Epithelial cell of proximal tubule (primary cell): ENCODE measurements around the gene ADPRS. TPM values are rescaled to one million over a fixed set of nuclear protein-coding genes. Genes with fewer than 3 reads are reported as not detected.

Experiments
- DNase-seq: peaks from one replicate; pipeline ENCODE4 v3.0.0-alpha.2; 2011; ENCODE audit warnings: low read depth
- H3K4me3 ChIP-seq: 2 replicates; pipeline ENCODE4 v1.5.1; 2011; ENCODE audit warnings: low read depth, mild to moderate bottlenecking, low read length
- total RNA-seq: library from RNA; depleted of rRNA; stranded (reverse); fragments of >200 nt; gene quantifications from 2 replicates; pipeline ENCODE4 v1.2.3, GENCODE V29; 2015
- TF ChIP-seq, protein P1 (sequence below): conservative IDR thresholded peaks from 2 replicates; pipeline ENCODE4 v1.5.1; 2012; ENCODE audit warnings: low read depth, mild to moderate bottlenecking, low read length

The ADPRS gene
- total RNA-seq, 1 donor from 2014 or later: 92.2 TPM

DNA sequence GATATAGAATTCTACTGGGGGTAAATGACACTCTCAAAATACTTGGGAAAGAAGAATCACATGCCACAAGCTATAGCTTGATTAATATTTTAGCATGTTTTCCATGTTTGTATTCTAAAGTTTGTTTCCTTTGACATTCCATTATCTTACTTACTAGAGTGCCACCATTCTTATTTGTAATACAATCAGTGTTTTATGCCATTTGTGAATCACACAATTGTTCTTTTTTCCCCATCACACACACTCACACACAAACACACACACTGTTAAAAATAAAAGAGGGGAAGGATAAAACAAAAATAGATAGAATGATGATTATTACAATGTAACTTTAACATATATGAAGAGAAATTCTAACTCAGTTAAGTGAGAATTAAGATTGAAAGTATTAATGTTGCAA lies 20.8 kb upstream of the ADPRS start:
- no peak for DNase-seq
- TF ChIP-seq, protein P1, sequence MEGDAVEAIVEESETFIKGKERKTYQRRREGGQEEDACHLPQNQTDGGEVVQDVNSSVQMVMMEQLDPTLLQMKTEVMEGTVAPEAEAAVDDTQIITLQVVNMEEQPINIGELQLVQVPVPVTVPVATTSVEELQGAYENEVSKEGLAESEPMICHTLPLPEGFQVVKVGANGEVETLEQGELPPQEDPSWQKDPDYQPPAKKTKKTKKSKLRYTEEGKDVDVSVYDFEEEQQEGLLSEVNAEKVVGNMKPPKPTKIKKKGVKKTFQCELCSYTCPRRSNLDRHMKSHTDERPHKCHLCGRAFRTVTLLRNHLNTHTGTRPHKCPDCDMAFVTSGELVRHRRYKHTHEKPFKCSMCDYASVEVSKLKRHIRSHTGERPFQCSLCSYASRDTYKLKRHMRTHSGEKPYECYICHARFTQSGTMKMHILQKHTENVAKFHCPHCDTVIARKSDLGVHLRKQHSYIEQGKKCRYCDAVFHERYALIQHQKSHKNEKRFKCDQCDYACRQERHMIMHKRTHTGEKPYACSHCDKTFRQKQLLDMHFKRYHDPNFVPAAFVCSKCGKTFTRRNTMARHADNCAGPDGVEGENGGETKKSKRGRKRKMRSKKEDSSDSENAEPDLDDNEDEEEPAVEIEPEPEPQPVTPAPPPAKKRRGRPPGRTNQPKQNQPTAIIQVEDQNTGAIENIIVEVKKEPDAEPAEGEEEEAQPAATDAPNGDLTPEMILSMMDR: no peak
- no peak overlapping the region for H3K4me3 ChIP-seq

DNA sequence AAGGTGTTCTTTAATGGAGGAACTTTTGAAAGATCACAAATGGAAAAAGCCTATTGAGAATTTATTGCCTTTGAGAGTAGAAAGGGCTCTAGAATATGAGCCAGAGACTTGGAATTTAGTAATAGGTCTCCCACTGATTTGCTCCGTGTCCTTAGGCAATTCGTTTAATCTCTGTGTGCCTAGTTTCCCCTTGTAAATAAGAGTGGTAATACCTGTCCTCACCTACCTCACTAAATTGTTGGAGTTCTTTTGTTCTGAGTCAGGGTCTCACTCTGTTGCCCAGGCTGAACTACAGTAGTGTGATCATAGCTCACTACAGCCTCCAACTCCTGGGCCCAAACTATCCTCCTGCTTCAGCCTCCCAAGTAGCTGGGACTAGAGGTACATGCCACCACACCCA lies 19.8 kb upstream of the ADPRS start:
- H3K4me3 ChIP-seq: no peak overlapping the region
- DNase-seq: no peak
- TF ChIP-seq, protein P1: no peak

DNA sequence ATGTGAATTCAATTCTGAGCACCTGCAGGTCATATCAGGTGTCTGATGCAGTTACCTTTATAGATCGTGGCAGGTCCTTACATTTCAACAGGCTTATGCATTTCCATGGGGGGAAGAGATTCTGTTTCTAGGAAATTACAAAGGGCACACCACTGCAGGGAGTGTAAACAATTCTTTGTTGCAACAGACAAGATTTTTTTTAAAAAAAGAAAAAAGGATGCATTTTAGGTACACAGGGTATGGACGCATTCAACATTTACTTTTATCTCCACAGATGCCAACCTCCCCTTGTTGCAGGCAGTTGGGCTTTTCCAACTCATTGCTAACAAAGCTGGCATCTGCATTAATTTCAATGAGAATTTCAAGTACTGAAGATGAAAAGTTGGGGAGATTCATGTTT lies 18.3 kb upstream of the ADPRS start:
- no peak overlapping the region for H3K4me3 ChIP-seq
- TF ChIP-seq, protein P1: no peak
- DNase-seq: no peak

DNA sequence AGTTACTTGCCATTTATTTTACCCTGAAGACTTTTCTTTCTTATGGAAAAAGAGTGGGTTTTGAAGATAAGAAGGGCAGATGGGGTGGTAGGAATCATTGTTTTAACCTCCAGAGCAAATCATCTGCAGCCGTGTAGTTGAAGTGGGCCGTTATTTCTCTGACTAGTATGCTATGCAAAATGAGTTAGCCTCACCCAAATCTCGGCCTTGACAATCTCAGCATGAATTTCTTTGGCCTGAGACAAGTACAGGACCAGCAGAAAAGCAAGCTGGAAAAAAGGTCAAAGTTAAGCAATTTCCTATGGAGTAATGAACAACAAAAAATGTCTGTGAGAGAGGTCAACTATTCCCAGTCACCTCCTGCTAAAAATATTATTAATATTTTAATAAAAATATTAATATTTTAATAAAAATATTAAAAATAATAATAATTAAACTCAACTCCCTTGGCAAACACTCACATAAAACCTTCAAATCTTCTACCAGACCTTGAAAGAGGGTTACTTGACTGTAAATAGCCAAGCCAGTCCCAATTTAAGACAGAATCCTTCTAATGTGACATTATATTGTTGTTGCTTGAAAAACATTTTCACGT lies 11.6 kb upstream of the ADPRS start:
- TF ChIP-seq, protein P1: no peak
- DNase-seq: no peak

DNA sequence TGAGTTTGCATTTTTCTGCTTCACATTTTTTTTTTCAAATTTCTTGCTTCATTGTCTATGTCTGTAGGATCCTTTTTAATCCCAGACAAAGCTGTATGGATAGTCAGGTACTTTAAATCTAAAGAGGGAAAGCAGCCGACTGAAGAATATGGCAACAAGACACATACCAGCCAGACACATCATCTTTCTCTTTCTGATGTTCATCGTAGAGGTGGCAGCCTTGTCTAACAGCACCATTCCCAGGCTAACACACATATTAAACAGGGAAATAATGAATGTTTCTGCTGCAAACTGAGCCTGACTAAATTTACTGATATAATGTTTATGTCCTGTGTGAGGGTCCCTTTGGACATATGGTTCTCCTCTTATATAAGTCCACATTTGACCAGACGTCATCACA lies 8.5 kb upstream of the ADPRS start:
- H3K4me3 ChIP-seq: no peak overlapping the region
- TF ChIP-seq, protein P1: no peak
- no peak for DNase-seq

More for the DNA sequence above, 11.6 kb upstream of the ADPRS start:
- H3K4me3 ChIP-seq: no peak overlapping the region

DNA sequence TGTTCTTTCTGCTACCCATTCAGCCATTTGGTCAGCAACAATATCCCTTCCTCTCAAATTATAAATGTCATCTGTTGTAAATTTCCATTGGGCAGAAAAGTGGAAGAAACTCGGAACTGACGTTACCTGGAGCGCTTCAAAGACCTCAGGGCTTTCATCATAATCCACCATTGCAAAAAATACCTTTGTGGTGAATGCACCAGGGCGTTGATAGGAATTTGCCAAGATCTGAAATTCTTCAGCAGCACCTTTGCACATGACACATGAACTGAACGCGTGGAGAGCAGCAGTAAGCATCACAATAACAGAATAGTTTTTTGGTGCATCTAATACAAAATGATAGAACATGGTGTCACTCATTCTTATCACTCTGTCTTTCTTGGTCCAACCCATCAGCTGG lies 7.9 kb upstream of the ADPRS start:
- no peak for DNase-seq
- TF ChIP-seq, protein P1: no peak

DNA sequence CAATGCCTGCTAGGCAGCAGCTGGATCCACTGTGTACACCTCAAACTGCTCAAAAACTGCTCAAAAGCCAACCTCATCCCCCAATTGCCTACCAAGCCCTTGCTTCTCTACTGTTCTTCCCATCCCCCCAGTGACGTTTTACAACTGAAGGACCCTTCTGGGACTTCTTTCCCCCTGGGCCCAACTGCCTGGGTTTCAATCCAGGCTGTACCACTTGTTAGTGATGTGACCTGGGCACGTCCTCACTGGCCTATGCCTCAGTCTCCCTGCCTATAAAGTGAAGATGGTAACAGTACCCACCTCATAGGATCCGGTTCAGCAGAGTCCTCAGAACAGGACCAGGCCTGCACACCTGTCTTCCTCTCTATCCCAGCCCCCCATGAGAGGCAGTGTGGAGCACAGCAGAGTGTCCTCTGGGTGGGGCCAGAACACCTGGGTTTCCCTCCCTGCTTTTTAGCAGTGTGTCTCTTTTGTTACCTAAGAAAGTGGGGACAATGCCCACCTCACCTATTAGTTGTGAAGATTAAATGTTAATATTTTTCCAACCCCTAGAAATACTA lies 6.7 kb upstream of the ADPRS start:
- H3K4me3 ChIP-seq: no peak overlapping the region
- TF ChIP-seq, protein P1: no peak
- no peak for DNase-seq

More for the DNA sequence above, 7.9 kb upstream of the ADPRS start:
- no peak overlapping the region for H3K4me3 ChIP-seq
